Omental fat pad (tissue), 4 donors: Measurements from ENCODE around the gene CLDN9. TPM values are rescaled to one million over a fixed set of nuclear protein-coding genes. Genes with fewer than 3 reads are reported as not detected.

ENCODE experiments used
- ATAC-seq: fragments of 150-250 bp; one replicate; pipeline ENCODE4 v1.9.1; 2016; ENCODE audit warnings: mild to moderate bottlenecking, moderate library complexity; ENCODE audit not compliant: low FRiP score
- DNase-seq: peaks from one replicate; pipeline ENCODE4 v3.0.0-alpha.2; 2019; ENCODE audit warnings: low spot score
- CTCF ChIP-seq, 3 donors: fragments of 450-650 bp; IDR thresholded peaks; one replicate each; pipeline ENCODE4 v1.5.1; 2016 to 2017; ENCODE audit warnings: antibody characterized with exemption in 3 of 3, mild to moderate bottlenecking in 3 of 3, moderate library complexity in 2 of 3
- total RNA-seq, 4 donors: library from RNA; depleted of rRNA; stranded (reverse); fragments of >200 nt; gene quantifications; one replicate each; pipeline ENCODE4 v1.1.0, GENCODE V29; 2016

The CLDN9 gene
- total RNA-seq, 4 donors from 2014 or later: 0.24 to 0.63 TPM; not detected in 2

- no peak for DNase-seq
- TF ChIP-seq CTCF (IDR thresholded peaks at IDR 0.05): no peak
- no peak for ATAC-seq
Measured at GRCh38 chr16:2981177-2981898, 31.4 kb upstream of the CLDN9 start.

- no peak for TF ChIP-seq CTCF (IDR thresholded peaks at IDR 0.05)
- DNase-seq (no peak), ATAC-seq (no peak)
Measured at GRCh38 chr16:2981899-2982250, 30.8 kb upstream of the CLDN9 start.

DNA sequence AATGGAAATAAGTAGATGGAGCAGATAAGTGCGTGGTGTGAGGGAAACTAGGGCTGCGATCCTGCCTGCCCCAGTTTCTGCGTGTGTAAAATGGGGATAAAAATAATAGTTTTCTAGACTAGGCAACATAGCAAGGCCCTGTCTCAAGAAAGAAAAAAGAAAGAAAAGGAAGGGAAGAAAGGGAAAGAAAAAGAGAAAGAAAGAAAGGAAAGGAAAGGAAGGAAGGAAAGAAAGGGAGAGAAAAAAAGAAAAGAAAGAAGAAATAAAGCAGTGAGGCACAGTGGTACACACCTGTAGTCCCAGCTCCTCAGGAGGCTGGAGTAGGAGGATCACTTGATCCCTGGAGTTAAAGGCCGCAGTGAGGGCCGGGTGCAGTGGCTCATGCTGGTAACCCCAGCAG lies 30.3 kb upstream of the CLDN9 start:
- no peak for ATAC-seq

GRCh38 chr16:2983706-2984136 lies 29.0 kb upstream of the CLDN9 start:
- ATAC-seq (peak; percentile 63), DNase-seq (peak; percentile 50)
- peak in 2 of 3 donors; percentile 57 to 62 for TF ChIP-seq CTCF (IDR thresholded peaks at IDR 0.05)

More for the DNA sequence above, 30.3 kb upstream of the CLDN9 start:
- no peak for DNase-seq
- TF ChIP-seq CTCF (IDR thresholded peaks at IDR 0.05): no peak

- no peak for DNase-seq
- no peak for ATAC-seq
- TF ChIP-seq CTCF (IDR thresholded peaks at IDR 0.05): no peak
Measured at GRCh38 chr16:2985462-2985861, 27.3 kb upstream of the CLDN9 start.

GRCh38 chr16:2985893-2986355 lies 26.8 kb upstream of the CLDN9 start:
- ATAC-seq: no peak
- no peak for DNase-seq
- no peak for TF ChIP-seq CTCF (IDR thresholded peaks at IDR 0.05)

DNA sequence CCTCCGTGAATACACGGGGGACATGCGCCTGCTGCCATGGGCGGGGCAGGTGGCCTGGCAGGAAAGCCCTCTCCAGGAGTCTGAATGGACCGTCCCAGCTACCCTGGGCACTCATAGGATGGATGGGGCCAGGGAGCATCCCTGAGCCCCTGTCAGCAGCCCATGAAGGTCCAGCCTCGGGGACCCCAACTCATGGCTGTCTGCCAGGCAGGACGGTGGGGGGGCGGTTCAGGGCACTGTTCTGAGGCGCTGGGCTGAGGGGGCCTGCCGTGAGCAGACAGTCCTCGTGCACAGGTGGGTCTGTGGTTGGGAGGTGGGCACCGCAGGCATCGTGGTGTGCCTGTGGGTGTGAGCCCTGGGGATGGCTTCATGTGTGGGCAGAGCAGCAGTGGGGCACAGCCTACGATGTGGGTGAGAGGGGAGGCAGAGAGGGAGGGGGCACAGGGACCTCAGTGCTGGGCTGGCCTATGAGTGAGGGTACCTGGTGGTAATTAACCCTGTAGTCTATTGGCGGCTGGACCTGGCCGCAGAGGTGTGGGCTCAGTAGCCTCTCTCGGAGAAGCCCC lies 26.0 kb upstream of the CLDN9 start:
- DNase-seq (no peak), ATAC-seq (no peak)
- no peak for TF ChIP-seq CTCF (IDR thresholded peaks at IDR 0.05)
